ENCODE results near the gene HECTD2. TPM values are rescaled to one million over a fixed set of nuclear protein-coding genes. Genes with fewer than 3 reads are reported as not detected.
A peak's percentile ranks its signal among the peaks of the same experiment; 100 is the strongest.
"Not testable (repeated sequence)": the region's sequence is repeated elsewhere in the genome, so short reads cannot be mapped to it uniquely, and the experiment has no call there.

The HECTD2 gene
- total and polyA plus RNA-seq, 2 of the 8 experiments (the other 6 are each of a cell fraction or from before 2014, with no cell fraction given) = 5.7 to 11.9 TPM

DNA sequence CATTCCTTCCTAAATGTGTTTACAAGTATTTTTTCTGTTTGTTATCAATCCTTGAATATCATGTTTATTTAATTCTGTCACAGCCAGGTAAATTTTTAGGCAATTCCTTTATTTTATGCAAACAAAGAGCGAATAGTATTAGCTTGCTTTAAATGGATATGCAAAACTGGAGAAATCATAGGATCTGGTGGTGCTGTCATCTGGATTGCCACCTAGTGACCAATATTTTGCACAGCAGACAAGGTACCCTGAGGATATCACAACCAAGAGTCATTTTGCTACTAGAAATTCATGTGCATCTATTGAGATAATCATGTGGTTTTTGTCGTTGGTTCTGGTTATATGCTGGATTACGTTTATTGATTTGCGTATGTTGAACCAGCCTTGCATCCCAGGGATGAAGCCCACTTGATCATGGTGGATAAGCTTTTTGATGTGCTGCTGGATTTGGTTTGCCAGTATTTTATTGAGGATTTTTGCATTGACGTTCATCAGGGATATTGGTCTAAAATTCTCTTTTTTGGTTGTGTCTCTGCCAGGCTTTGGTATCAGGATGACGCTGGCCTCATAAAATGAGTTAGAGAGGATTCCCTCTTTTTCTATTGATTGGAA, 40.1 kb upstream of the HECTD2 start:
- POLR2A ChIA-PET (ENCODE audit: partially characterized antibody) = not testable (repeated sequence)

More for the DNA sequence above, 40.1 kb upstream of the HECTD2 start:
- H3K18ac ChIP-seq (ENCODE audit: extremely low read depth, low read length); H3K79me1 ChIP-seq (ENCODE audit: low read depth, low read length); H2BK5ac ChIP-seq (ENCODE audit: low read depth, low read length); H3K9ac ChIP-seq (replicated peaks in 1 of 4; ENCODE audit: extremely low read depth in 1 of 4, low read depth in 3 of 4, low read length in 3 of 4); H3K4me1 ChIP-seq (replicated peaks in 1 of 4; ENCODE audit: control insufficient read depth in 3 of 4, insufficient read depth in 4 of 4, low read length in 3 of 4); DNase-seq (ENCODE audit: low read depth in 1 of 2, low spot score in 2 of 2); H3K9me3 ChIP-seq (ENCODE audit: insufficient read depth in 2 of 2, low read depth in 1 of 2, low read length in 1 of 2); H4K91ac ChIP-seq (replicated peaks; ENCODE audit: insufficient read length, low read length); H3K14ac ChIP-seq (ENCODE audit: insufficient read length); H3K4ac ChIP-seq (replicated peaks; ENCODE audit: insufficient read length, low read depth, low read length); H3K36me3 ChIP-seq (ENCODE audit: control insufficient read depth in 2 of 4, insufficient read depth in 4 of 4, low read length in 3 of 4); H2BK20ac ChIP-seq (ENCODE audit: low read length); H4K20me1 ChIP-seq (replicated peaks in 1 of 2; ENCODE audit: control insufficient read depth in 1 of 2, insufficient read depth in 2 of 2, low read length in 2 of 2); H3K4me3 ChIP-seq (ENCODE audit: extremely low read depth in 1 of 4, insufficient read depth in 2 of 4, low read depth in 3 of 4, low read length in 4 of 4); H2AFZ ChIP-seq (ENCODE audit: low read length); H3K27ac ChIP-seq (ENCODE audit: low read depth, low read length); H2AK5ac ChIP-seq (ENCODE audit: low read depth, low read length); H3K56ac ChIP-seq (replicated peaks; ENCODE audit: insufficient read length, low read depth, low read length); H3K23me2 ChIP-seq (ENCODE audit: low read depth, low read length); H2BK15ac ChIP-seq (ENCODE audit: low read length); H2BK12ac ChIP-seq (ENCODE audit: low read depth, low read length); H3K4me2 ChIP-seq (ENCODE audit: insufficient read depth in 1 of 2, low read depth in 2 of 2, low read length in 2 of 2); H4K8ac ChIP-seq (ENCODE audit: extremely low read depth, insufficient read depth, low read length); H3K79me2 ChIP-seq (ENCODE audit: control insufficient read depth in 1 of 2, insufficient read depth in 2 of 2, low read length in 2 of 2); H3K27me3 ChIP-seq (replicated peaks in 1 of 4; ENCODE audit: control insufficient read depth in 3 of 4, extremely low read depth in 1 of 4, insufficient read depth in 3 of 4, low read length in 3 of 4); H2BK120ac ChIP-seq (replicated peaks; ENCODE audit: low read depth, low read length); H4K5ac ChIP-seq (ENCODE audit: insufficient read length, low read depth, low read length); H3K23ac ChIP-seq (ENCODE audit: insufficient read length): not testable (repeated sequence)
- WGBS, 2 experiments (ENCODE audit: extremely low coverage in 1 of 2, insufficient coverage in 1 of 2, insufficient read length in 1 of 2, insufficient replicate concordance in 2 of 2, low coverage in 1 of 2, low lambda C conversion rate in 2 of 2, missing lambda C conversion rate in 1 of 2) = 92% methylated on average over 6 of the region's 6 CpGs; no CpG with 5 or more reads in 1 of the 2 experiments
- peak; percentile 24 to 36; a peak in 2 of 4 replicates for TF ChIP-seq RAD21 (IDR thresholded peaks at IDR 0.05 in 1 of 2, conservative IDR thresholded peaks at IDR 0.05 in 1 of 2; ENCODE audit: low read depth in 2 of 2, low read length in 2 of 2)
- TF ChIP-seq, protein P1, sequence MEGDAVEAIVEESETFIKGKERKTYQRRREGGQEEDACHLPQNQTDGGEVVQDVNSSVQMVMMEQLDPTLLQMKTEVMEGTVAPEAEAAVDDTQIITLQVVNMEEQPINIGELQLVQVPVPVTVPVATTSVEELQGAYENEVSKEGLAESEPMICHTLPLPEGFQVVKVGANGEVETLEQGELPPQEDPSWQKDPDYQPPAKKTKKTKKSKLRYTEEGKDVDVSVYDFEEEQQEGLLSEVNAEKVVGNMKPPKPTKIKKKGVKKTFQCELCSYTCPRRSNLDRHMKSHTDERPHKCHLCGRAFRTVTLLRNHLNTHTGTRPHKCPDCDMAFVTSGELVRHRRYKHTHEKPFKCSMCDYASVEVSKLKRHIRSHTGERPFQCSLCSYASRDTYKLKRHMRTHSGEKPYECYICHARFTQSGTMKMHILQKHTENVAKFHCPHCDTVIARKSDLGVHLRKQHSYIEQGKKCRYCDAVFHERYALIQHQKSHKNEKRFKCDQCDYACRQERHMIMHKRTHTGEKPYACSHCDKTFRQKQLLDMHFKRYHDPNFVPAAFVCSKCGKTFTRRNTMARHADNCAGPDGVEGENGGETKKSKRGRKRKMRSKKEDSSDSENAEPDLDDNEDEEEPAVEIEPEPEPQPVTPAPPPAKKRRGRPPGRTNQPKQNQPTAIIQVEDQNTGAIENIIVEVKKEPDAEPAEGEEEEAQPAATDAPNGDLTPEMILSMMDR (IDR thresholded peaks at IDR 0.05; ENCODE audit: control extremely low read depth in 1 of 3, insufficient read depth in 1 of 3, low read depth in 1 of 3, low read length in 3 of 3) = peak in 2 of 3 experiments; percentile 27 to 54; a peak in 2 of 4 replicates
- peak; percentile 62 for FAIRE-seq
- CTCF ChIA-PET (ENCODE audit: partially characterized antibody) = interaction anchor here (0.9 to 1.8 kb wide), 7 partner anchors 10 to 97 kb away, joined by 3 to 8 read pairs (median 3); no protein-coding TSS in a partner anchor

Data from H1 (cell line).